HepG2 (cell line): ENCODE measurements around the gene RUNDC1. TPM values are rescaled to one million over a fixed set of nuclear protein-coding genes. Genes with fewer than 3 reads are reported as not detected.
A peak's percentile ranks its signal among the peaks of the same experiment; 100 is the strongest.

Experiments
- ARNTL ChIP-seq: sonication (generic); formaldehyde crosslinking; IDR thresholded peaks from 2 replicates; pipeline ENCODE4 v1.4.0; 2020; ENCODE audit warnings: mild to moderate bottlenecking, missing genetic modification reagents
- CHCHD3 ChIP-seq: sonication (generic); formaldehyde crosslinking; IDR thresholded peaks from 2 replicates; pipeline ENCODE4 v1.8.0; 2022; ENCODE audit warnings: mild to moderate bottlenecking, missing genetic modification reagents, moderate library complexity
- FOXP1 ChIP-seq, 2 experiments: fragments of 450-650 bp in 1 of 2; IDR thresholded peaks; 2 replicates each; pipeline ENCODE4 v1.6.1; 2017 to 2018; ENCODE audit warnings: antibody characterized with exemption in 1 of 2
- GMEB2 ChIP-seq: IDR thresholded peaks from 2 replicates; pipeline ENCODE4 v1.6.1; 2016; ENCODE audit warnings: missing biosample characterization, missing genetic modification reagents, low read depth
- MIER3 ChIP-seq: IDR thresholded peaks from 2 replicates; pipeline ENCODE4 v1.6.1; 2016; ENCODE audit warnings: missing compliant biosample characterization, borderline replicate concordance
- MLX ChIP-seq: IDR thresholded peaks from 2 replicates; pipeline ENCODE4 v1.6.1; 2016
- RXRA ChIP-seq: sonication (generic); formaldehyde crosslinking; IDR thresholded peaks from 2 replicates; pipeline ENCODE4 v1.5.1; 2020; ENCODE audit warnings: missing genetic modification reagents
- ZBTB2 ChIP-seq: sonication (generic); formaldehyde crosslinking; IDR thresholded peaks from 2 replicates; pipeline ENCODE4 v1.8.0; 2022; ENCODE audit warnings: low read depth, missing genetic modification reagents
- ZBTB39 ChIP-seq: sonication (generic); formaldehyde crosslinking; IDR thresholded peaks from 2 replicates; pipeline ENCODE4 v1.5.0; 2020; ENCODE audit warnings: missing genetic modification reagents
- ZNF138 ChIP-seq: sonication (generic); formaldehyde crosslinking; IDR thresholded peaks from 2 replicates; pipeline ENCODE4 v1.5.0; 2020; ENCODE audit warnings: mild to moderate bottlenecking, low read depth, missing genetic modification reagents
- ZNF17 ChIP-seq: sonication (generic); formaldehyde crosslinking; IDR thresholded peaks from 2 replicates; pipeline ENCODE4 v1.5.0; 2020; ENCODE audit warnings: mild to moderate bottlenecking, missing genetic modification reagents
- ZNF251 ChIP-seq: sonication (generic); formaldehyde crosslinking; IDR thresholded peaks from 2 replicates; pipeline ENCODE4 v1.9.0; 2021; ENCODE audit warnings: mild to moderate bottlenecking, missing genetic modification reagents
- polyA plus RNA-seq, 8 experiments: library from polyadenylated mRNA; depleted of rRNA in 3 of 8; stranded (reverse) in 7 of 8; unstranded in 1 of 8; fragments of >200 nt; fragmentation: Illumina TruSeq in 4 of 8; extraction: Trizol in 4 of 8; gene quantifications; 2 replicates each; pipeline versions ENCODE4 v1.2.1 to v1.2.3, GENCODE V29; 2011 to 2016; ENCODE audit warnings: low read depth in 4 of 8, missing spikeins in 1 of 8, mixed read lengths in 1 of 8; ENCODE audit not compliant: insufficient read depth in 1 of 8
- total RNA-seq, 5 experiments: library from RNA; depleted of rRNA; stranded (reverse); fragments of >200 nt; fragmentation: Illumina TruSeq; extraction: Trizol; gene quantifications; 2 replicates each; pipeline ENCODE4 v1.2.3, GENCODE V29; 2016; ENCODE audit warnings: low read depth in 1 of 5
- TF ChIP-seq, protein P1 (sequence below): sonication (generic); formaldehyde crosslinking; IDR thresholded peaks from 2 replicates; pipeline ENCODE4 v1.5.0; 2020; ENCODE audit warnings: missing genetic modification reagents, mild to moderate bottlenecking, borderline replicate concordance
- TF ChIP-seq, protein P2 (sequence below): fragments of 450-650 bp; IDR thresholded peaks from 2 replicates; pipeline ENCODE4 v1.6.1; 2016
- TF ChIP-seq, protein P3 (sequence below): sonication (generic); formaldehyde crosslinking; conservative IDR thresholded peaks from 2 replicates; pipeline ENCODE4 v1.8.0; 2022; ENCODE audit warnings: low read depth, missing genetic modification reagents
- TF ChIP-seq, protein P4 (sequence below): sonication (generic); formaldehyde crosslinking; IDR thresholded peaks from 2 replicates; pipeline ENCODE4 v1.8.1; 2023; ENCODE audit warnings: missing genetic modification reagents, inconsistent platforms, borderline replicate concordance

RUNDC1 gene
- total and polyA plus RNA-seq, 2 of the 13 experiments (the other 11 are each of a cell fraction or from before 2014, with no cell fraction given): 10.3 to 11.4 TPM

GRCh38 chr17:42980766-42981397 is 517 bp downstream of the RUNDC1 start (continued):
- TF ChIP-seq ZBTB39 (CRISPR knock-in tag) (0 out of 2 replicates have a peak, but pooled peaks have one; percentile 30), ZNF138 (CRISPR knock-in tag) (peak; percentile 21; the same call in 1 of the 2 replicates), MIER3 (CRISPR knock-in tag) (peak; percentile 28; the same call in 1 of the 2 replicates), GMEB2 (CRISPR knock-in tag) (peak; percentile 27; the same call in 1 of the 2 replicates), ZBTB2 (CRISPR knock-in tag) (no peak; the same call in 1 of the 2 replicates), CHCHD3 (CRISPR knock-in tag) (0 out of 2 replicates have a peak, but pooled peaks have one; percentile 17), MLX (CRISPR knock-in tag) (no peak), ZNF251 (CRISPR knock-in tag) (0 out of 2 replicates have a peak, but pooled peaks have one; percentile 46), ZNF17 (CRISPR knock-in tag) (0 out of 2 replicates have a peak, but pooled peaks have one; percentile 57), FOXP1 (IDR thresholded peaks at IDR 0.05) (no peak), FOXP1 (CRISPR knock-in tag; IDR thresholded peaks at IDR 0.05) (no peak), RXRA (CRISPR knock-in tag) (0 out of 2 replicates have a peak, but pooled peaks have one; percentile 28), ARNTL (no peak; the same call in 1 of the 2 replicates)
- TF ChIP-seq, protein P1, sequence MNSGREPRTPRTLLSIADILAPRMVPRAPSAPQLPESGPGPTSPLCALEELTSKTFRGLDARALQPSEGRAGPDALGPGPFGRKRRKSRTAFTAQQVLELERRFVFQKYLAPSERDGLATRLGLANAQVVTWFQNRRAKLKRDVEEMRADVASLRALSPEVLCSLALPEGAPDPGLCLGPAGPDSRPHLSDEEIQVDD: no peak; the same call in 1 of the 2 replicates
- TF ChIP-seq, protein P2, sequence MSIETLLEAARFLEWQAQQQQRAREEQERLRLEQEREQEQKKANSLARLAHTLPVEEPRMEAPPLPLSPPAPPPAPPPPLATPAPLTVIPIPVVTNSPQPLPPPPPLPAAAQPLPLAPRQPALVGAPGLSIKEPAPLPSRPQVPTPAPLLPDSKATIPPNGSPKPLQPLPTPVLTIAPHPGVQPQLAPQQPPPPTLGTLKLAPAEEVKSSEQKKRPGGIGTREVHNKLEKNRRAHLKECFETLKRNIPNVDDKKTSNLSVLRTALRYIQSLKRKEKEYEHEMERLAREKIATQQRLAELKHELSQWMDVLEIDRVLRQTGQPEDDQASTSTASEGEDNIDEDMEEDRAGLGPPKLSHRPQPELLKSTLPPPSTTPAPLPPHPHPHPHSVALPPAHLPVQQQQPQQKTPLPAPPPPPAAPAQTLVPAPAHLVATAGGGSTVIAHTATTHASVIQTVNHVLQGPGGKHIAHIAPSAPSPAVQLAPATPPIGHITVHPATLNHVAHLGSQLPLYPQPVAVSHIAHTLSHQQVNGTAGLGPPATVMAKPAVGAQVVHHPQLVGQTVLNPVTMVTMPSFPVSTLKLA: no peak
- TF ChIP-seq, protein P3, sequence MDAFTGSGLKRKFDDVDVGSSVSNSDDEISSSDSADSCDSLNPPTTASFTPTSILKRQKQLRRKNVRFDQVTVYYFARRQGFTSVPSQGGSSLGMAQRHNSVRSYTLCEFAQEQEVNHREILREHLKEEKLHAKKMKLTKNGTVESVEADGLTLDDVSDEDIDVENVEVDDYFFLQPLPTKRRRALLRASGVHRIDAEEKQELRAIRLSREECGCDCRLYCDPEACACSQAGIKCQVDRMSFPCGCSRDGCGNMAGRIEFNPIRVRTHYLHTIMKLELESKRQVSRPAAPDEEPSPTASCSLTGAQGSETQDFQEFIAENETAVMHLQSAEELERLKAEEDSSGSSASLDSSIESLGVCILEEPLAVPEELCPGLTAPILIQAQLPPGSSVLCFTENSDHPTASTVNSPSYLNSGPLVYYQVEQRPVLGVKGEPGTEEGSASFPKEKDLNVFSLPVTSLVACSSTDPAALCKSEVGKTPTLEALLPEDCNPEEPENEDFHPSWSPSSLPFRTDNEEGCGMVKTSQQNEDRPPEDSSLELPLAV: no peak
- TF ChIP-seq, protein P4, sequence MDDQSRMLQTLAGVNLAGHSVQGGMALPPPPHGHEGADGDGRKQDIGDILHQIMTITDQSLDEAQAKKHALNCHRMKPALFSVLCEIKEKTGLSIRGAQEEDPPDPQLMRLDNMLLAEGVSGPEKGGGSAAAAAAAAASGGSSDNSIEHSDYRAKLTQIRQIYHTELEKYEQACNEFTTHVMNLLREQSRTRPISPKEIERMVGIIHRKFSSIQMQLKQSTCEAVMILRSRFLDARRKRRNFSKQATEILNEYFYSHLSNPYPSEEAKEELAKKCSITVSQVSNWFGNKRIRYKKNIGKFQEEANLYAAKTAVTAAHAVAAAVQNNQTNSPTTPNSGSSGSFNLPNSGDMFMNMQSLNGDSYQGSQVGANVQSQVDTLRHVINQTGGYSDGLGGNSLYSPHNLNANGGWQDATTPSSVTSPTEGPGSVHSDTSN (CRISPR knock-in tag): no peak
